NCI-H1436 treated with DMSO at 0.1 percent for 48 hours (cell line): Measurements from ENCODE around the gene LYVE1.

Source experiments
- DNase-seq: peaks from one replicate; lab custom pipeline; 2025; lab: John Stamatoyannopoulos, UW

The LYVE1 gene

DNA sequence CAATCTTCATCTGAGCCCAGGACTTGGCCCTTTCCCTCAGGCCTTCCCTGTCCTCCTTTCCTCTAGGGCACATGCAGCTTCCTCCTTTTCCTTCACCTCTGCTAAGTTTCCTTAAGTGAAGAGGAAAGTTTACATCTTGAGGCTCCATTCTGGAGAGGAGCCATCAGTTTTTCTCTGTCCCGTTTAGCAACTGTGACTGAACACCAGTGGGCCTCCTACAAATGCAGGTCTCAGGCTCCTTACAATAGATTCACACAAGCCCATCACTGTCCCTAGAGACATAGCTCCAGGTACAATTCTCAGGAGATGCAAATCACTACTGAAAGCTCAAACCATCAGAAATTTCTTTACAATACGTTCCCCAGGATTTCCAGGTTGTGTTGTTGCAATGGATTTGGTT, 23.3 kb upstream of the LYVE1 start:
- DNase-seq: no peak

DNA sequence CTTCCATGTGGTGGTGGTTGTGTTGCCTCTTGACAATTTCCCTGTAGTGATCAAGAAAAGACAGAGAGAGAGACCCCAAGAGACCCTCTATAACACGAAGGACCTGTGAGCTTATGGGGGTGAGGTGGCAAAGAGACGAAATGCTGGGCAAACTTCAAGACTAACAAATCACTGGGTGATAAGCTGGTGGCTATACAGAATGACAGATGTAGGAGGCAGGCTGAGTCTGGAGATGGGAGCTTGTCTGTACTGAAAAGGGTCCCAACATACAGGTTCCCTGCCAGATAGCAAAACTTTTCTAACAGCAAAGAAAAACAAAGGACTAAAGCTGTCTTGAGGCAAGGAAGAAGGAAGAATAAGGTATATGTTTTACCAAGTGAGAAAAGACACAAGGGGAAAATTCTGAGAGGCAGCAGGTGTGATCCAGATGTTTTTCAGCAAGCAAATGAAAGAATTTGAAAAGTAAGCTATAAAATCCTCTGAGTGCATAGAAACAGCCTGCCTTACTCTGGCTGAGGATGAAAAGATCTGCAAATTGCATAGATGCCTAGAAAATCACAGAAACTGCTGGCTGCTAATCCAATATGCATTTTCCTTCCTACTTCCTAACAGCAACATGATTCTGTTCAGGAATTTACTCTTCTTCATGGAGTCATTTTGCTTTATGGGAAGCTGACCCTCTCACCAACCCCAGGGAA, 21.9 kb upstream of the LYVE1 start:
- DNase-seq: no peak

- DNase-seq: no peak
These were observed 20.4 kb upstream of the LYVE1 start for GRCh38 chr11:10588904-10589303.

GRCh38 chr11:10587995-10588394, 19.5 kb upstream of the LYVE1 start:
- DNase-seq: no peak

DNA sequence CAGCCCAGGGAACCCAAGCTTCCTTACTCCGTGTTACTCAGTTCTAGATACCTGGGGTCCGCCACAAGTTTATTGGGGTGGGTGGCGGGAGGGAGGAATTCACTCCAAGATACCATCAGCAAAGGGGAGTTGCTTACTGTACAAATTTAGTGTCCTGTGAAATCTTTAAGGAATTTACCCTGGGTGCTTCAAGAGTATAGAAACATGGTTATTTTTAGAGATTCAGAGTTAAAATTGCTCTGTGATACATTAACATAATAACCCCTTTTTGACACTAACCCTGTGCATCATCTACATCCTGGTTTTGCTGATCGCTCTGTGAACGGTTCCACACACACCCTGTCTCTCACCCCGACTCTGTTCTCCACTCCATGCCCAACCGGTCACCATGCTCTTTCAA, 18.9 kb upstream of the LYVE1 start:
- DNase-seq: no peak

GRCh38 chr11:10584071-10584501, 15.6 kb upstream of the LYVE1 start:
- no peak for DNase-seq

DNA sequence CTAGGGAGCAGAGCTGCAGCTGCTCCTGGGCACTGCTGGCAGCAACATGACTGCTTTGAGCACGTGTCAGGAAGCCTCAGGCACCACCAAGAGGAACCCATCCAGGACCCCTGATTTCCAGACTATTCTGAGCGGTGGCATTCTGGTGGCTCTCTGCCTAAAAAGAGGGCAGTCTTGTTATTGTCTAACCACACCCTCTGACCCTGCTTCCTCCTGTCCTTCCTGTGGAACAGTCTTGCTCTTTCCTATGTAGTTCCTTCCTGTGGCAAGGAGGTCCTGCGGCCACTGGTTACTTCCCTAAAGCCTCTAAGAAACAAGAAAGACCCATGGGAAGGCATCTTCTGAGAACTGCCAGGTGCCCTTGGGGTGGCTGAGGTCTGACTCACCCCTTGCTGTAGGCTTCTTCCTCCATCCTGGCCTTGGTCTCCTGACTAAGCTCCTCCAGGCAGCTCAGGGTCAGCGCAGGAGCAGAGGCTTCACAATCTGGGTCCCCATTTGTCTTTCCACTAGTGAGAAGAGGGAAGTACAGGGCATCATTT, 13.1 kb upstream of the LYVE1 start:
- DNase-seq: no peak

DNA sequence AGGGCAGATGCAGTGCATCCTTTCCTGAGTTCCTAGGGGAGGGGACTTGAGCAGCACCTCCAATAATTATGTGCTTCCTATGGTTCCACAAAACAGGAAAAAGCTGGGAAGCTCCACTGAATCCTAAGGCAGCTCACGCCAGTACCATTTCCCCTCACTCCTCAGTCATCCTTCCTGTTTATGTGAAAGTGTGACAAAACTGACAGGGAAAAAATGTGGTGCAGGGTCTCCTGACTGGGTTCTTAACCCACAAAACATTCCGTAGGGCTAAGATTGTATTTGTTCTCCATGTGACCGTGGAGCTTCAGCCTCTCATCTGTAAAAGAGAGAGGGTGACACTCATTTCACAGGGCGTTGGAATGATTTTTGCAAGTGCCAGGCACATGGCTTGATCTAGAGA, 12.2 kb upstream of the LYVE1 start:
- DNase-seq: no peak

- DNase-seq: no peak
These were observed 11.2 kb upstream of the LYVE1 start for GRCh38 chr11:10579700-10580099.

DNA sequence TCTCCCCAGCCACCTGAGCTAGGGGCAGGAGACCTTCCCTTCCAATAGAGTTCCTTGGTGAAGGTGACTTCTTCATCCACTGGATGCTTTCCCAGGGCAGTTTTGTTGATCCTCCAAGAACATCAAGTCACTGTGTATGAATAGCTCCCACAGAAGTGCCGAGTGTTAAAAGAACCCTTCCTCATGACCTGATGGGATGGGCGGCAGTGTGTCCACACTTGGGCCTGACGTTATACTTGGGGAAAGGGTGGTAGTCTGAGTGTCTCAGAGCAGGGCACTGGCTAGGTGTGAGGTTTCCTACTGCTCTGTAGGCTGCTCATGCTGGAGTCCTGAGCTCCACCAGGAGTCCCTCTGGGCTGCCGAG, 7.6 kb upstream of the LYVE1 start:
- DNase-seq: no peak

DNA sequence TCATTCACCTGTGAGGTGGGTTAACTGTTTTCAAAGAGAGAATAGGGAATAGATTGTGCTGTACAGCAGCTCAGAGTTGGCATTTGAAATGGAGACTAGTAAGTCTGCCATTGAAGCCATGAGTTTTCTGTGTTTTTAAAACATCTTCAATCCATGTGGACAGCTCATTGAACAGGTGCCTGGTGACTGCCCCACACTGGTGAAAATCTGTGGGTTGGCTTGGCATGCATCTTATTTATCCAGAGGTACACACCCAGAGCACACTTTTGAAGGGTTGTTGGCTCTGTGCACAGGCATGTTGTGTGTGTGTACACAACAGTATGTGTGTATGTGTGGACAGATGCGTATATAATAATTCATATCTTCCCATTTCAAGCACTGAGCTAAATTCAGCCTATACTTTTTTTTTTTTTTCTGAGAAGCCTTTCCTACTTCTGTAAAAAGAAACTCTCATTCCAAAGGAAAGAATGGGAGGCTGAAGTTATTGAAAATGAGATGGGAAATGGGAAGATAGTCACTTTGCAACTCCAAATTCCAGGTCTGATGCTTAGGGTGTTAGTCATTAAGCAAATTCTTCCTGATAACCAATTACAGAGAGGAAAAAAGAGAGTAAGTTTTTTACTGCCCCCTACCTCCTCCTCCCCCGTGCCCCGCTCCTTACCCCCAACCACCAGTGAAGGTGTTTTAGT, 7.0 kb upstream of the LYVE1 start:
- no peak for DNase-seq

DNA sequence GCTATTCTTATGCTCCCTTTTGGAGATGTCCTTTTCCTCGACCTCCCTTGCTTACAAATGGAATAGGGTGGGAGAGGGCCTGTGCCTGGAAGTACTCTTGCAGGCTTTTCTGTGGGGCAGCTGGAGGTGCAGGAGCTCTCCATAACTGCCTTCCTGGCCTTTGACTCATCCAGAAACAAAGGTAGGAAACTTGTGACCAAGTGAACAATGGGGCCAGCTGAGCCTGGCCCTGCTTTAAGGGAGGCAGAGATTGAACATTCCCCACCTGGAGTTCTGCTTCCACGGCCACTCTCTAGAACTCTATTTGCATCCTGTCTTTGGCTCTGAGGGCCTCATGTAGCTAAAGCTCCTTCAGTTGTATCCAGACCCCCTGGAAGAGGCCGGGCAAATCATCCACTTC, 5.1 kb upstream of the LYVE1 start:
- DNase-seq: no peak

DNA sequence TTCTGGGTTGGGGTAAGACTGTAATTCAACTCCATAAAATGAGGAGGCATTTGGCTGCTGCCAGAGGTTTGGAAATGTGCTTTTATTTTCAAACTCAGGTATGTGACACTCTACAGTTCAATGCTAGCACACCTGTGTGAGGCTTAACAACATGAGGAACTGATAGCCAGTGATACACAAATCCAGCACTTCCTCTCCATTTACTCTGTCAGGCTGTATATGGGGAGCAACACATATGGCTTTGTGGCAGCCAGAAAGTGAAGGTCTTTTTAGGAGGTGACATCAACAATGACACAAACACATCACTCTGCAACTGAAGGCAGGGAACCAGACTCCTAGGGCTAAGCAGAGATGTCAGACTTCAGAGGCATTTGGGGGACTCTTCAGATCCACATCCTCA, 4.6 kb upstream of the LYVE1 start:
- no peak for DNase-seq

- no peak for DNase-seq
These were observed 4.1 kb upstream of the LYVE1 start for GRCh38 chr11:10572533-10572932.

DNA sequence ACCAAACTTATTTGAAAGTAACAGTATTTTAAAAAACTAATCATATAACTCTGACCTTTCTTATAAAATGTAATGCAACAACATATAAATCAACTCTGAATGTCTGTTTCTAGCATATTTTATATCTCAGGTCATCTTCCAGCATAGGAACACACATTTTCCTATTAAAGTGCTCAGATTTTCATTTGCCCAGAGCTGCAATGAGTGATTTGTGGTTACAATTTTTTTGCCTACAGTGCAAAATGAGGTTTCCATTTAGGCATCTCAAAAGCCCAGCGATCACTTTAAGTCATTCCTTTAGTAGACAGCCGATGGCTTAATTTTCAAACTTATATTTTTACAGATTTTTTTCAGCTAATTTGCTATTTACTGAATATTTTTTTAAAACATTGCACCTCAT, 1.0 kb downstream of the LYVE1 start:
- DNase-seq: no peak

- no peak for DNase-seq
These were observed 2.1 kb downstream of the LYVE1 start for GRCh38 chr11:10566257-10566957.

DNA sequence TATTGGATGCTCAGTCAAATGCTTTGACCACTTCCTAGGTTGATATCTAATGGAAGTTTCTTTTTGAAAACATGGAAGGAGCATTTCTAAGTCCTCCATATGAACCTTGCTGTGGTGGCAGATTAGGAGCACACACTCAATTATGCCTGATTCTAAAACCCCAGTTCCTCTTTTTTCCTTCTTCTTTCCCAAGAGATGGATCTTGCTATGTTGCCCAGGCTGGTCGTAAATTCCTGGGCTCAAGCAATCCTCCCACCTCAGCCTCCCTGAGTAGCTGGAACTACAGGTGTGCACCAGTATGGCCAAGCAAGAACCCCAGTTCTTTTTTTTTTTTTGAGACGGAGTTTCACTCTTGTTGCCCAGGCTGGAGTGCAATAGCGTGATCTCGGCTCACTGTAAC, 3.0 kb downstream of the LYVE1 start:
- no peak for DNase-seq

DNA sequence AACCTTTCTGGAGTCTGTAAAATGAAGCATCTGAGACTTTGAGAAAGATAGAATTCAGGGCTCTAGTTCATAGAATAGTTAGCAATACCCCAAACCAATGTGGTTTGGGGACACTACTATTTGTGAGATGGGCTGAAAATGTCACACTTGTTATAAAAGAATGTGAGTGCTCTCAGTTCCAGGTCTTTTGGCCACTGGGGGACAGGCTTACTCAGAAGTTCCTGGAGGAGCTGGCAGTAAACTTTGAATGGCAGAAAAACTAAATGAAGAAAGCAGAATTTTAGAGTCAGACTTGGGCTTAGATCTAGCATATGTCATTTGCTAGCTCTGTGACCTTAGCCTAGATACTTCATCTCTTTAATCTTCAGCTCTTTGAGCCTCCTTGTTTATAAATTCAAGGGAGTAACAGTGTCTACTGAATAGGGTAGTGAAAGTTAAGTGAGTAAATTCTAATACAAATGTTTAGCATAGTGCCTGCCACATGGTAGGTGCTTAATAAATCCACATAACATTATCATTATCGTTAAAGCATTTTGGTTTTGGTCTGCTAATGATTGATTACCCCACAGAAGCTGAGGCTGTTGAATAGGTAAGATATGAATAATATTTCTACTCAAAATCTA, 3.7 kb downstream of the LYVE1 start:
- no peak for DNase-seq

DNA sequence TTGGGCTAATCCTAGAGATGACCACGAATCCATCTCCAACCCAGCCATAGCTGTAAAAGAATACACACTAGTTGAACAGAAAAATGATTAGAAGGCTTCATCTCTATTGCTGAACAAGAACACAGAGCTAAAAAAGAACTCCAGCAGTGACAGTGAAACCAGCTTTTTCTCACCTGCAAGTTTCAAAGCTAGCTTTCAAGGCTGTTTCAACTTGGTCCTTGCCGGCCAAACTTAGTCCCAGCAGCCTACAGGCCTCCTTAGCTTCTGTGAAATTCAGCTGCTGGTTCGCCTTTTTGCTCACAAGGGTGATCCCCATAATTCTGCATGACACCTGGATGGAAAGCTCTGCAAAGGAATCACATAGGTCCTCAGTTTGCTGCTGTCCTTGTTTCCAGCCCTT, 4.4 kb downstream of the LYVE1 start:
- no peak for DNase-seq

DNA sequence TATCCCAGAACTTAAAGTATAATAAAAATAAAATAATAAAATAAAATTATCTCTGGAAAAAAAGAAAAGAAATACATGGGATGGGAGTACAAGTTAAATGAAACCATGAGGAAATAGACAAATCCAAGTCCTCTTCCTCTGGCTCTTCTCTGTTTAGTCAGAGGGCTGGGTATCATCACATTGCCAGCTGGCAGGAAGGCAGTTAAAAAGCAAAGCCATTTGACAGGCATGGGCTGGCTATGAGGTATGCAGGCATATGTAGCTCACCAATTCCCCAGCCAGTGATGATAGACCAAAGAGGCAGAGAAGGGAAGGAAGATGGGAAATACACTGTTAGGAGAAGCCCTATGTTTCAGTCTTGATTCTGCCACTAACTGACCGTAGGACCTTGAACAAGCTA, 6.5 kb downstream of the LYVE1 start:
- DNase-seq: no peak

DNA sequence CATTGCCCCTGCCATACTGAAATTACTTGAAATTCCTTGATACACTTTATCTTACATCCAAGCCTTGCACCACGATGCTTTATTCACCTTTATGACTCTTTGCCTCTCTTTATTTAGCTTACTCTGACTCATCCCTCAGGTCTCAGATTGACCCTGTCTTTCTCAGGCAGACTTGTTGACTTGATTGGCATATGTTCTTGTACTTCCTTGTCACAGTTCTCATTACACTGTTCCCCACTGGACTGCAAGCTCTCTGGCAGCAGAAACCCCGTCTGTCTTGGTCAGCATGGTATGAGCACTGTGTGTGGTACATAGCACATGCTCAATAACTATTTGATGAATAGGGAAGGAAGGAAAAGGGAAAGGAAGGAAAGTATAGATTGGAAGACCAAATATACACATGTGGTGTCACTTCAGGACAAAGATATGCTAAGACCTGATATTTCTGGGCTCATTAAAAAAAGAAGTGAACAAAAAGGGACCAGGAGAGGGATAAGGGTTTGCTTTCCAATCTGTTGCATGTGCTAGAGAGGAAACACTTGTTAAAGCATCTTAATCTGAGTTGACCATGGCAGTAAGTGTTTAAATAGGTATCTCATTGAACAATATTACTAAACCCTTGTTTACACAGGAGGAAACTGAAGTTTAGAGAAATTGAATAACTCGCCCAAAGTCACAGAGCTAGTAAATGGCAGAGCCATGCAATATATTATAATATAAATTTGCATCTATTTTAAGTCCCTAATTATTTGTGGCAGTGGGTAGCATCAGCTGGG, 7.2 kb downstream of the LYVE1 start:
- no peak for DNase-seq

DNA sequence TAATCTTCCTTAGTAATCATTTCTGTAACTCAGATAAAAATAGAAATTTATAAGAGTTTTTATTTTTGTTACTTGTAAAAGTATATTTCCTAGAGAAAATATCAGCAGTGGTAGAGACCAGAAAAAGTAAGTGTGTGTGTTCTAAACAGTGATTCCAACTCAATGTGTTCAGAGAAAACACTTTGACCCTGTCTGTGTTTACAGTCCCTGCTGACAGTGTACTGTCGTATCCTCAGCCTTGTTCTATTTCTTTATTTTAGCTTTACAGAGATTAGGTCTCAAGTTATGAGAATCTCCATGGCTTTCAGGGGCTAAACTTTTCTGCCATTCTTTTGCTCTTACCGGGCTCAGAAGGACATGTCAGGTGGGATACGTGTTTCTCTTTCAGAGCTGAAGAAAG, 10.2 kb downstream of the LYVE1 start:
- no peak for DNase-seq
